Activated CD8-positive, alpha-beta T cell treated with anti-CD3 and anti-CD28 coated beads for 36 hours (primary cell): ENCODE results near the gene XPO6. TPM values are rescaled to one million over a fixed set of nuclear protein-coding genes. Genes with fewer than 3 reads are reported as not detected.

ENCODE experiments used
- ATAC-seq: fragments of 200-7000 bp; cut with Tn5 transposase; one replicate; pipeline ENCODE4 v1.10.0; 2021; ENCODE audit warnings: mild to moderate bottlenecking, moderate library complexity
- CTCF ChIA-PET: fragments of 350-600 bp; sonication (Branson Sonifier 250); formaldehyde crosslinking; loops from one replicate; lab custom pipeline; 2021; ENCODE audit warnings: antibody characterized with exemption; lab: Charles Lee
- POLR2A ChIA-PET: fragments of 350-600 bp; sonication (Branson Sonifier 250); formaldehyde crosslinking; loops from one replicate; lab custom pipeline; 2021; ENCODE audit warnings: antibody characterized with exemption; lab: Charles Lee
- DNase-seq: peaks from one replicate; pipeline ENCODE4 v3.0.0-alpha.2; 2020
- H3K27ac Mint-ChIP-seq: one replicate; pipeline ENCODE4 v1.8.0; 2021; ENCODE audit warnings: mild to moderate bottlenecking, mixed read lengths
- H3K27me3 Mint-ChIP-seq: one replicate; pipeline ENCODE4 v1.8.0; 2021; ENCODE audit warnings: mixed read lengths
- H3K36me3 Mint-ChIP-seq: one replicate; pipeline ENCODE4 v1.8.0; 2021; ENCODE audit warnings: low read depth, mixed read lengths
- H3K4me1 Mint-ChIP-seq: one replicate; pipeline ENCODE4 v1.8.0; 2021; ENCODE audit warnings: low read depth, mixed read lengths
- H3K4me3 Mint-ChIP-seq: one replicate; pipeline ENCODE4 v1.8.0; 2021; ENCODE audit warnings: mild to moderate bottlenecking, moderate library complexity, mixed read lengths
- H3K9me3 Mint-ChIP-seq: one replicate; pipeline ENCODE4 v1.8.0; 2021; ENCODE audit warnings: mixed read lengths
- intact Hi-C: fragments of 100-400 bp; cut with micrococcal nuclease; formaldehyde crosslinking; loops from one replicate; pipeline ENCODE4 v1.10.0; 2022
- total RNA-seq, 2 experiments: library from RNA; stranded (reverse); gene quantifications; one replicate each; pipeline ENCODE4 v1.2.3, GENCODE V29; 2021
- TF ChIP-seq, protein P1 (sequence below): fragments of 200-600 bp; IDR thresholded peaks from one replicate; pipeline ENCODE4 v1.8.0; 2022; ENCODE audit warnings: antibody characterized with exemption, mild to moderate bottlenecking

Gene XPO6
- total RNA-seq, 2 experiments from 2014 or later, result 250 to 253 TPM

DNA sequence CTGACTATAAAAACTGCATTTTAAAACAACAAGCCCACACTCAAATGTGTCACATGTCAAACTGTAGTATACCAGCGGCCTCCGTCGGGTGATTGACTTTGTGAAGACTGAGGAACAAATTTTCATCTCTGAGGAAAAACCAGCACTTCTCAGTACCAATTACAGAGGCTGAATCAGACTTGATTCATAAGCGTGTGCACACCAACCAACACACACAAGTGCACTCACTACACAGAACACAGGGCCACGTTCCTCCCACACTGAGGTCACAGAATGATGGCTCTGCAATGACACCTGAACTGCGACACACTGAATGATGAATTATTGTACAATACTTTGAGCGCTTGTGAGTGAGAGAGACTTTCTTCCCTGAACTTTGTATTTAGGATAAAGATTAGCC is 29.6 kb downstream of the XPO6 start:
- ChIA-PET CTCF (interaction anchor here (0.7 to 1.4 kb wide), 4 partner anchors 10 to 41 kb away, joined by 3 to 4 read pairs (median 4); no protein-coding TSS in a partner anchor), POLR2A (interaction anchor here (0.5 to 5.2 kb wide), 3 partner anchors 11 to 83 kb away, joined by 3 to 31 read pairs (median 4); no protein-coding TSS in a partner anchor)
- intact Hi-C loops, result no loop called here
- TF ChIP-seq, protein P1, sequence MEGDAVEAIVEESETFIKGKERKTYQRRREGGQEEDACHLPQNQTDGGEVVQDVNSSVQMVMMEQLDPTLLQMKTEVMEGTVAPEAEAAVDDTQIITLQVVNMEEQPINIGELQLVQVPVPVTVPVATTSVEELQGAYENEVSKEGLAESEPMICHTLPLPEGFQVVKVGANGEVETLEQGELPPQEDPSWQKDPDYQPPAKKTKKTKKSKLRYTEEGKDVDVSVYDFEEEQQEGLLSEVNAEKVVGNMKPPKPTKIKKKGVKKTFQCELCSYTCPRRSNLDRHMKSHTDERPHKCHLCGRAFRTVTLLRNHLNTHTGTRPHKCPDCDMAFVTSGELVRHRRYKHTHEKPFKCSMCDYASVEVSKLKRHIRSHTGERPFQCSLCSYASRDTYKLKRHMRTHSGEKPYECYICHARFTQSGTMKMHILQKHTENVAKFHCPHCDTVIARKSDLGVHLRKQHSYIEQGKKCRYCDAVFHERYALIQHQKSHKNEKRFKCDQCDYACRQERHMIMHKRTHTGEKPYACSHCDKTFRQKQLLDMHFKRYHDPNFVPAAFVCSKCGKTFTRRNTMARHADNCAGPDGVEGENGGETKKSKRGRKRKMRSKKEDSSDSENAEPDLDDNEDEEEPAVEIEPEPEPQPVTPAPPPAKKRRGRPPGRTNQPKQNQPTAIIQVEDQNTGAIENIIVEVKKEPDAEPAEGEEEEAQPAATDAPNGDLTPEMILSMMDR, result no peak
- Mint-ChIP-seq H3K4me3 (peak overlapping the region; percentile 41), H3K27me3 (no peaks in the 10 kb centered on the region), H3K4me1 (peaks cover 79% of the 10 kb centered on the region), H3K36me3 (peaks cover 80% of the 10 kb centered on the region), H3K9me3 (peaks cover 3% of the 10 kb centered on the region), H3K27ac (peak overlapping the region; percentile 96)
- ATAC-seq (peak; percentile 88), DNase-seq (peak; percentile 82)

DNA sequence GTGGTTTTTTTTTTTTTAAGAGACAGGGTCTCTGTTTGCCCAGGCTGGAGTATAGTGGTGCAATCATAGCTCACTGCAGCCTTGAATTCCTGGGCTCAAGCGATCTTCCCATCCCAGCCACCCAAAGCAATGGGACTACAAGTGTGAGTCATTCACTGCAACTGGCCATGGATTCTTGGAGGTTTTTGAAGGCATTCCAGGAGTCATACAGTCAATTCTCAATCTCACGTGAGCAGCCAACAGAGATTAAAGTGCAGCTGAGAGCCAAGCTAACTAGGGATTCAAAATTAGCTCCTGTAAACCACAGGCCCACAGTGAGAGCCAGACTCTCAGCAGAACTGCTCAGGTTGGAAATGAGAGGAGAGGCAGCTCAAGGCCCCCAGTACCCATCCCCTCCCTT is 30.2 kb downstream of the XPO6 start:
- no peaks in the 10 kb centered on the region for H3K27me3 Mint-ChIP-seq
- intact Hi-C loops, result no loop called here
- H3K27ac Mint-ChIP-seq, result peak overlapping the region; percentile 96
- H3K9me3 Mint-ChIP-seq, result peaks cover 3% of the 10 kb centered on the region
- no peak overlapping the region for H3K4me3 Mint-ChIP-seq
- H3K36me3 Mint-ChIP-seq, result peaks cover 78% of the 10 kb centered on the region
- peak; percentile 21 for ATAC-seq
- DNase-seq, result no peak
- peaks cover 73% of the 10 kb centered on the region for H3K4me1 Mint-ChIP-seq
- POLR2A ChIA-PET, result interaction anchor here (0.5 to 5.2 kb wide), 10 partner anchors 12 to 82 kb away, joined by 3 to 31 read pairs (median 4); no protein-coding TSS in a partner anchor
- CTCF ChIA-PET, result interaction anchor here (1.0 to 1.3 kb wide), 3 partner anchors 15 to 36 kb away, joined by 3 to 5 read pairs (median 4); no protein-coding TSS in a partner anchor
- TF ChIP-seq, protein P1, result no peak

DNA sequence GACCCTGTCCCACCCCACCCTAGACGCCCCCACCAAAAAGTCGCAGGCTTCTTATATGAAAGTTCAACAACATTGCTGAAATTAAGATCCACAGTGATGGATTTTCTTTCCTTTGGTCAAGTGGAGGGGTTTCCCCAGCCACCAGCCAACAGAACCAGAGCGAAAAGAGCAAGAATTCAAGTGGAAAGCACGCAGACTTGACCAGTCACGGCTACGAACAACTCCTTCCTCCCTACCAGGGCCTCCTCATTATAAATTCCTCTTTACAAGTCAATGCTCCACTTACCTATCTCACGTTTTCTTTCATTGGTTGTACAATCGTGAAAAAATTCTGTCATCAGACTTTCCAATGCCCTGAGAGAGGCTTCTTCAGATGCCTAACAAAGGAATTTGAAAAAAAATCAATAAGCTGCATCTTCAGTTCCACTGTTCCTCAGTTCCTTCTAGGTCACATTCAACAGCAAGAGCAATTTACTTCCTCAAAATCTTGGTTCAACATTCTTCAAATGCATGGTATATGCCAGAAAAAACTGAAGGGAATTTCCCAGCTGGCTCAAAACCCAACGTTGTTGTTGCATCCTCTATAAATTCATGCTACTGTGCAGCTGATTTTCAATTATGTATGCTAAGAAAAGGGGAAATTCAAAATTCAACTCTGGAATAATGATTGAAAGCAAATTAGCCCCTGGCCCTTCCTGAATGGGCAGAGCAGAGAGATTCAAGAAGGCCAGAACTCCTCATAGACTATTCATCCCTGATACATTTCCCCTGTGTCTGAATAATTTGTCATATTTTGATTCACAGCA is 30.9 kb downstream of the XPO6 start:
- Mint-ChIP-seq H3K36me3 (peaks cover 77% of the 10 kb centered on the region), H3K27ac (peak overlapping the region; percentile 96), H3K9me3 (peaks cover 3% of the 10 kb centered on the region), H3K4me1 (peaks cover 70% of the 10 kb centered on the region), H3K27me3 (no peaks in the 10 kb centered on the region), H3K4me3 (no peak overlapping the region)
- TF ChIP-seq, protein P1, result no peak
- intact Hi-C loops, result no loop called here
- ATAC-seq, result no peak
- DNase-seq, result no peak
- ChIA-PET CTCF (interaction anchor here (1.0 to 1.3 kb wide), 3 partner anchors 14 to 37 kb away, joined by 3 to 5 read pairs (median 4); no protein-coding TSS in a partner anchor), POLR2A (interaction anchor here (0.6 to 5.2 kb wide), 10 partner anchors 11 to 55 kb away, joined by 3 to 31 read pairs (median 4); no protein-coding TSS in a partner anchor)

DNA sequence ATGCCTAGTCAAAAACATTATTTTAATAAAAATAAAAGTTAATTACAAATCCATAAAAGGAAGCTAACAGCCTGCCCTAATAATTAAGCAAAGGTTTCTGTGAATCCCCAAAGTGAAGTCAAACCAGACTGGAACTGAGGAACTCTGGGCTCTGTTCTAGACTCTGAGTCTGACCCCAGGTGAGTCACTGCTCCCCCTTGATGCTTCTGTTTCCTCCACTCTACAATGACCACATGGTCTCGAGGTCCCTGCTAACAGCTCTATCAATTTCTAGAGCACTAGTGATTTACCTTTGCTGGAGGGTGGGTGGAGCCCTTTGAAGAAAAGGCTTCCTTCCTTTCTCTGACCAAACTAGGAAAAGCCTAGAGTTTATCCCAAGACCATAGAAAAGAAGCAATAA is 32.4 kb downstream of the XPO6 start:
- CTCF ChIA-PET, result interaction anchor here (0.6 to 1.2 kb wide), 5 partner anchors 9 to 39 kb away, joined by 3 to 4 read pairs (median 3); no protein-coding TSS in a partner anchor
- intact Hi-C loops, result no loop called here
- DNase-seq, result peak; percentile 43
- no peak overlapping the region for H3K4me3 Mint-ChIP-seq
- TF ChIP-seq, protein P1, result no peak
- peak; percentile 45 for ATAC-seq
- H3K27me3 Mint-ChIP-seq, result no peaks in the 10 kb centered on the region
- POLR2A ChIA-PET, result interaction anchor here (0.6 kb wide), 1 partner anchor 19 kb away, joined by 3 read pairs; no protein-coding TSS in a partner anchor
- peak overlapping the region; percentile 75 for H3K27ac Mint-ChIP-seq
- H3K36me3 Mint-ChIP-seq, result peaks cover 78% of the 10 kb centered on the region
- peaks cover 74% of the 10 kb centered on the region for H3K4me1 Mint-ChIP-seq
- H3K9me3 Mint-ChIP-seq, result no peaks in the 10 kb centered on the region
